B cell (primary cell): ENCODE measurements around the gene RNF167. TPM values are rescaled to one million over a fixed set of nuclear protein-coding genes. Genes with fewer than 3 reads are reported as not detected.

Source experiments
- ATAC-seq: fragments of 200-7000 bp; cut with Tn5 transposase; one replicate; pipeline ENCODE4 v1.10.0; 2021; ENCODE audit warnings: low read depth, mild to moderate bottlenecking, moderate number of reproducible peaks, moderate library complexity
- CTCF ChIA-PET: fragments of 350-600 bp; sonication (Branson Sonifier 250); formaldehyde crosslinking; loops from one replicate; lab custom pipeline; 2021; ENCODE audit warnings: antibody characterized with exemption, inconsistent platforms; lab: Charles Lee
- POLR2A ChIA-PET: fragments of 350-600 bp; sonication (Branson Sonifier 250); formaldehyde crosslinking; loops from one replicate; lab custom pipeline; 2021; ENCODE audit warnings: antibody characterized with exemption; lab: Charles Lee
- DNase-seq: peaks from one replicate; pipeline ENCODE4 v3.0.0; 2013
- H2AFZ ChIP-seq: 2 replicates; pipeline ENCODE4 v1.6.1; 2012; ENCODE audit warnings: mild to moderate bottlenecking, low read depth, low read length; ENCODE audit not compliant: insufficient read depth, poor library complexity, severe bottlenecking
- H3K27ac ChIP-seq, 2 donors: 1 replicate in 1 of 2; 2 replicates in 1 of 2; pipeline ENCODE4 v1.5.1; 2012 to 2013; ENCODE audit warnings: low read length in 2 of 2, mild to moderate bottlenecking in 2 of 2, moderate library complexity in 1 of 2
- H3K27me3 ChIP-seq, 4 experiments: fragments of 200-600 bp in 1 of 4; sonication (generic) in 1 of 4; replicated peaks in 1 of 4; 1 replicate in 2 of 4; 2 replicates in 2 of 4; pipeline versions ENCODE4 v1.6.1 to v1.7.0; 2013 to 2016; ENCODE audit warnings: low read length in 3 of 4, mild to moderate bottlenecking in 2 of 4, mixed read lengths in 1 of 4, moderate library complexity in 1 of 4; ENCODE audit not compliant: insufficient read depth in 4 of 4, control insufficient read depth in 3 of 4; ENCODE audit errors: control extremely low read depth in 1 of 4
- H3K36me3 ChIP-seq, 2 experiments: replicated peaks in 1 of 2; 1 replicate in 1 of 2; 2 replicates in 1 of 2; pipeline versions ENCODE4 v1.6.1 to v1.7.1; 2013; ENCODE audit warnings: low read length in 1 of 2; ENCODE audit not compliant: insufficient read depth in 2 of 2, control insufficient read depth in 1 of 2; ENCODE audit errors: control extremely low read depth in 1 of 2, extremely low read depth in 1 of 2
- H3K4me1 ChIP-seq, 2 donors: fragments of 200-600 bp in 1 of 2; sonication (generic) in 1 of 2; 1 replicate in 1 of 2; 2 replicates in 1 of 2; pipeline versions ENCODE4 v1.5.1 to v1.6.1; 2013 to 2017; ENCODE audit warnings: low read length in 2 of 2; ENCODE audit not compliant: control insufficient read depth in 2 of 2, insufficient read depth in 2 of 2
- H3K4me2 ChIP-seq: replicated peaks from 2 replicates; pipeline ENCODE3; 2012; ENCODE audit warnings: mild to moderate bottlenecking, low read depth, low read length; ENCODE audit not compliant: poor library complexity, severe bottlenecking
- H3K4me3 ChIP-seq, 5 experiments: fragments of 200-600 bp in 1 of 5; sonication (generic) in 1 of 5; 1 replicate in 3 of 5; 2 replicates in 2 of 5; pipeline versions ENCODE4 v1.5.1 to v1.7.0; 2011 to 2016; ENCODE audit warnings: low read length in 4 of 5, mild to moderate bottlenecking in 4 of 5, low read depth in 2 of 5, control low read depth in 1 of 5, moderate library complexity in 1 of 5; ENCODE audit not compliant: insufficient read depth in 1 of 5; ENCODE audit errors: control extremely low read depth in 1 of 5, extremely low read depth in 1 of 5
- H3K79me2 ChIP-seq: fragments of 200-600 bp; sonication (generic); one replicate; pipeline ENCODE4 v1.6.0; 2016; ENCODE audit warnings: low read length; ENCODE audit not compliant: control insufficient read depth, insufficient read depth
- H3K9ac ChIP-seq: fragments of 200-600 bp; sonication (generic); 2 replicates; pipeline ENCODE4 v1.6.1; 2017; ENCODE audit warnings: mild to moderate bottlenecking, low read length, moderate library complexity
- H3K9me3 ChIP-seq, 3 donors: one replicate each; pipeline versions ENCODE4 v1.6.1 to v1.7.1; 2013; ENCODE audit warnings: low read length in 2 of 3; ENCODE audit not compliant: control insufficient read depth in 2 of 3, insufficient read depth in 1 of 3; ENCODE audit errors: control extremely low read depth in 1 of 3
- H4K20me1 ChIP-seq: 2 replicates; pipeline ENCODE4 v1.6.0; 2012; ENCODE audit warnings: mild to moderate bottlenecking, low read length; ENCODE audit not compliant: insufficient read depth, control insufficient read depth, poor library complexity, severe bottlenecking
- H3K27ac Mint-ChIP-seq: one replicate; pipeline ENCODE4 v1.8.0; 2021; ENCODE audit warnings: mixed read lengths
- H3K27me3 Mint-ChIP-seq: one replicate; pipeline ENCODE4 v1.8.0; 2021; ENCODE audit warnings: mixed read lengths
- H3K4me1 Mint-ChIP-seq: one replicate; pipeline ENCODE4 v1.8.0; 2021; ENCODE audit warnings: mixed read lengths
- H3K4me3 Mint-ChIP-seq: one replicate; pipeline ENCODE4 v1.8.0; 2021; ENCODE audit warnings: mixed read lengths
- H3K9me3 Mint-ChIP-seq: one replicate; pipeline ENCODE4 v1.8.0; 2022; ENCODE audit warnings: mixed read lengths; ENCODE audit not compliant: insufficient read depth
- CTCF ChIP-seq: fragments of 200-600 bp; IDR thresholded peaks from one replicate; pipeline ENCODE4 v1.8.0; 2022; ENCODE audit warnings: antibody characterized with exemption, mild to moderate bottlenecking
- EZH2 ChIP-seq: IDR thresholded peaks from 2 replicates; pipeline ENCODE4 v1.6.1; 2012; ENCODE audit warnings: borderline replicate concordance, low read depth, mild to moderate bottlenecking, moderate library complexity, low read length; ENCODE audit not compliant: insufficient read depth, poor library complexity, severe bottlenecking
- WGBS: methylation state at CpG from one replicate; pipeline ENCODE4 v1.1.5; 2013; ENCODE audit warnings: missing lambda C conversion rate; ENCODE audit not compliant: insufficient coverage; 5-methylcytosine and 5-hydroxymethylcytosine counted together
- intact Hi-C: fragments of 100-400 bp; cut with micrococcal nuclease; formaldehyde crosslinking; loops from one replicate; pipeline ENCODE4 v1.10.0; 2022
- polyA plus RNA-seq: library from polyadenylated mRNA; depleted of rRNA; stranded (reverse); fragments of >200 nt; gene quantifications from 2 replicates; pipeline ENCODE4 v1.2.3, GENCODE V29; 2012
- total RNA-seq, 2 donors: library from RNA; stranded (reverse); fragments of 120-200 nt in 1 of 2; gene quantifications; 1 replicate in 1 of 2; 2 replicates in 1 of 2; pipeline versions ENCODE4 v1.2.3 to v1.2.4, GENCODE V29; 2013 to 2022

Gene RNF167
- total and polyA plus RNA-seq, 2 donors (not counting 1 experiment from before 2014, with no cell fraction given) = 143 to 186 TPM

DNA sequence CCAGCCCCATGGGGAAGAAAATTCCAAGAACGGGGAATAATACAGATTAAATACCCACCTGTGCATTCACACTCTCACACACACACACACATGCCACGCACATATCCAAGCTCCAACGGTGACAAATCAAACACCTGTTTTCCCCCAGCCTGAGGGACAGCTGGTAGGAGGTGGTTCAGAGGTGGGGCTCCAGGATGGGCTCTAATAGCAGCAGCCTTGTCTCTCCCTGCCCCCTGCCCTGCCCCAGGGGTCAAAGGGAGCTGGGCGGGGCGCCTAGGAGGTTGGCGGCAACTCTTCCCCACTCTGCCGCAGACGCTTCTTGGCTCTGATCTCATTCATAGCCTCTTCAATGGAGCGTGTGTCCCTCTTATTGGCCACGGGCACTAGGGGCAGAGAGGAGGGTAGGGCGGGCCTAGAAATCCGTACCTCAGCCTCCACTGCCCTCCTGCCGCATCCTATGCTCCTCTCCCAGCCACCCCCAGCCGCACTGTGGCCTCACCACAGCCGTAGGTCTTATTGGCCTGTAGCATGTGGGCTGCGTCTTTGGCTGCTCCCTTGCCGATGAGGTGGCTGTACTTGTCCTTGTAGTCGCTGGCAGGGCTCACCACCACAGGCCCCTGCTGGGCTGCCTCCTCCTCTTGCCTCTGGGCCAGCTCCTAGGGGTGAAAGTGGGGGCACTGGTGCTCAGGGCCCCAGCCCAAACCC lies 19.3 kb downstream of the RNF167 start:
- Histone ChIP-seq H3K27ac (no peak overlapping the region), H3K36me3 (peaks cover 0 to 21% of the 10 kb centered on the region in 2 experiments), H3K79me2 (no peaks in the 10 kb centered on the region), H2AFZ (no peak overlapping the region), H3K4me2 (no peak overlapping the region), H4K20me1 (no peaks in the 10 kb centered on the region), H3K9ac (no peak overlapping the region), H3K4me1 (no peaks in the 10 kb centered on the region), H3K4me3 (no peak overlapping the region), H3K27me3 (no peaks in the 10 kb centered on the region), H3K9me3 (no peaks in the 10 kb centered on the region)
- intact Hi-C loops = no loop called here
- ATAC-seq (no peak), DNase-seq (no peak)
- CTCF ChIA-PET = interaction anchor here (1.4 to 2.9 kb wide), 2 partner anchors 12 to 50 kb away, joined by 4 to 13 read pairs; partner anchors contain the start of gene PFN1
- no peak overlapping the region for H3K4me3 Mint-ChIP-seq
- no peak overlapping the region for H3K27ac Mint-ChIP-seq
- H3K27me3 Mint-ChIP-seq = no peaks in the 10 kb centered on the region
- no peaks in the 10 kb centered on the region for H3K4me1 Mint-ChIP-seq
- WGBS = 98% methylated on average over 13 of the region's 18 CpGs
- no peaks in the 10 kb centered on the region for H3K9me3 Mint-ChIP-seq
- TF ChIP-seq EZH2 (no peak), CTCF (no peak)
- POLR2A ChIA-PET = no interaction called here

DNA sequence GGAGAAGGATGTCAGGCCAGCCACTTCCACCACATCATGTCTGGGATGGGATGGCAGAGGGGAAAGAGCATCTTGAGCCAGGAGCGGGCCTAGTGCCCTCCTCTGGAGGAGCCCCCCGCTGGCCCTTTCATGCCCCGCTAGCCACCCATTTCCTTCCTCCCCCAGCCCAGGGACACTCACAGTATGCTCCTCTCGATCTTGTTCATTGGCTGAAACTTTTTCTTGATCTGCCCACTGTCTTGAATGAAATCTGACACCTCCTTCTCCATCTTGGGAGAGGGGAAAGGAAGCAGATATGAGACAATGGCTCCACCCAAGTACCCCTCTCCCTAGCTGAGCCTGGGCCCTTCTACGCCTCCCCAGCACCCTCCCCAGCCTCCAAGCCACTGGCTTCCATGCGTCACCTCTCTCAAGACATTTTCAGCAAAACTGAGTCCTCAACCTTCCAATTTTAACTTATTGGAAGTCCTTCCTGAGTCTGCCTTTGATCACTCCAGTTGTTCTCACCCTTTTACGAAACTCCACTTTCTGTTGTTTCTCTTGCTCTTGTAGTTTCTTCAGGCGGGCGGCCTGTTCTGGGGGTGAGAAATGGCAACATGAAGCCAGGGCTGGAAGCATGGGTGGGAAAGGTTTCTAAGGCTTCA lies 20.3 kb downstream of the RNF167 start:
- no peaks in the 10 kb centered on the region for H3K9me3 Mint-ChIP-seq
- H3K4me1 Mint-ChIP-seq = peaks cover 3% of the 10 kb centered on the region
- ChIA-PET POLR2A (interaction anchor here (1.3 kb wide), 1 partner anchor 56 kb away, joined by 3 read pairs; no protein-coding TSS in a partner anchor), CTCF (no interaction called here)
- no peak overlapping the region for H3K27ac Mint-ChIP-seq
- H2AFZ ChIP-seq = no peak overlapping the region
- H3K27me3 ChIP-seq = no peaks in the 10 kb centered on the region
- H3K79me2 ChIP-seq = peaks cover 8% of the 10 kb centered on the region
- WGBS = 91% methylated on average over 4 of the region's 9 CpGs
- H3K36me3 ChIP-seq = peaks cover 0 to 21% of the 10 kb centered on the region in 2 experiments
- H3K4me1 ChIP-seq = no peaks in the 10 kb centered on the region
- no peaks in the 10 kb centered on the region for H4K20me1 ChIP-seq
- TF ChIP-seq EZH2 (no peak), CTCF (no peak)
- ATAC-seq (no peak), DNase-seq (no peak)
- intact Hi-C loops = no loop called here
- no peak overlapping the region for H3K4me3 Mint-ChIP-seq
- H3K9me3 ChIP-seq = no peaks in the 10 kb centered on the region
- H3K27ac ChIP-seq = no peak overlapping the region
- H3K4me3 ChIP-seq = no peak overlapping the region
- no peak overlapping the region for H3K4me2 ChIP-seq
- H3K27me3 Mint-ChIP-seq = no peaks in the 10 kb centered on the region
- no peak overlapping the region for H3K9ac ChIP-seq
